Measurements from ENCODE around the gene EFCAB5.

DNA sequence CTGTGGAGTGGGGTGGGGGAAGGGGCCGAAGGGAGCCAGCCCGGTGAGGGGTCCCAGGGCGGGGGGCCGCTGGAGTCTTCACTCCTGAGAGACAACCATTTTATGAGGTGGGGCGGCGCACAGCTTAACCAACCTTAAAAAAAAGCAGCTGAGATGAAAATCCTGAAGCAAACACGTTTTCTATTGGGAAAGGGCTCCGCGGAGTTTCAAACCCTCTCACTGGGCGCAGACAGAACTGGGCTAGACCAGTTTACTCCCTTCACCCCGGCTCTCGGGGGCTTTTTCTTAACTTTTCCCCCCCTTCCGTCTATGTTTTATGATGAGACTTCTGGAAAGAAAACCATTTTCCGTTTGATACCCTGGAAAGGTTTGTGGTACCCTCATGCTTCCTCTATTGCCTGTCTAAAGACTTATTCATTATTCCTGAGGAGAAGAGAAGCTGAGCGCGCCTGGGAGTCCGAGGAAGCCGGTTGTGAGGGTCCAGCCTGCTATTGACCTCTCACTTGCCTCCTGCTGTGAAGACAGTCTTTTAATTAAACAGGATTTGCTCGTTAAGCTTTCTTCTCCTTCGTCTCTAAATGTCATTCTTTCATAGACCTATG is 10.9 kb upstream of the EFCAB5 start:
- TF ChIP-seq, protein P1, sequence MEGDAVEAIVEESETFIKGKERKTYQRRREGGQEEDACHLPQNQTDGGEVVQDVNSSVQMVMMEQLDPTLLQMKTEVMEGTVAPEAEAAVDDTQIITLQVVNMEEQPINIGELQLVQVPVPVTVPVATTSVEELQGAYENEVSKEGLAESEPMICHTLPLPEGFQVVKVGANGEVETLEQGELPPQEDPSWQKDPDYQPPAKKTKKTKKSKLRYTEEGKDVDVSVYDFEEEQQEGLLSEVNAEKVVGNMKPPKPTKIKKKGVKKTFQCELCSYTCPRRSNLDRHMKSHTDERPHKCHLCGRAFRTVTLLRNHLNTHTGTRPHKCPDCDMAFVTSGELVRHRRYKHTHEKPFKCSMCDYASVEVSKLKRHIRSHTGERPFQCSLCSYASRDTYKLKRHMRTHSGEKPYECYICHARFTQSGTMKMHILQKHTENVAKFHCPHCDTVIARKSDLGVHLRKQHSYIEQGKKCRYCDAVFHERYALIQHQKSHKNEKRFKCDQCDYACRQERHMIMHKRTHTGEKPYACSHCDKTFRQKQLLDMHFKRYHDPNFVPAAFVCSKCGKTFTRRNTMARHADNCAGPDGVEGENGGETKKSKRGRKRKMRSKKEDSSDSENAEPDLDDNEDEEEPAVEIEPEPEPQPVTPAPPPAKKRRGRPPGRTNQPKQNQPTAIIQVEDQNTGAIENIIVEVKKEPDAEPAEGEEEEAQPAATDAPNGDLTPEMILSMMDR (IDR thresholded peaks at IDR 0.05), result no peak
- TF ChIP-seq POLR2A (IDR thresholded peaks at IDR 0.05), result no peak

All from adrenal gland (tissue), 5 donors.